LNCaP clone FGC (cell line): ENCODE data around the gene MYOM3.

ENCODE experiments used
- DNase-seq: peaks from one replicate; pipeline ENCODE4 v3.0.0-alpha.2; 2011; ENCODE audit warnings: low read depth
- H3K4me3 ChIP-seq: 2 replicates; pipeline ENCODE4 v1.5.1; 2011; ENCODE audit warnings: mild to moderate bottlenecking, low read depth, low read length, control low read depth
- CTCF ChIP-seq: IDR thresholded peaks from 2 replicates; pipeline ENCODE4 v1.5.1; 2012; ENCODE audit warnings: mild to moderate bottlenecking; ENCODE audit not compliant: control insufficient read depth, insufficient read depth; ENCODE audit errors: extremely low read depth

MYOM3 gene

DNA sequence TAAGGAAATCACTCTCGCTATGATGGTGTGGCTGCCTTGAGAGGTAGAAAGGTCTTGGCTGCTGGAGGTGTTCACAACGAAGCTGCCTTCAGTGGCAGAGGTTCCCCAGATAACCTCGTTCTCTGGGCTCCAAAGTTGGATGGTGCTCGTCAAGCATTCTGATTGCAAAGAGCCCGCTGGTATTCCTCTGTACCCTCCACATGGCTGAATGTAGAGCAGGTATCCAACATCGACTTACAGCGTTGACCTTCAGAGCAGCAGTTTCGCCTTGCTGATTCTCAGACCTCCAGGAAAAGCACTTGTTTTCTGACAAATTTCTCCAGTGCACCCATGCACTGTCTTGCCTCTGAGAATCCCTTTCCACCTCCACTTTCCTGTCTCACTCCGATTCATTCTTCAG, 35.3 kb upstream of the MYOM3 start:
- TF ChIP-seq CTCF, result no peak
- DNase-seq, result no peak
- no peak overlapping the region for H3K4me3 ChIP-seq

DNA sequence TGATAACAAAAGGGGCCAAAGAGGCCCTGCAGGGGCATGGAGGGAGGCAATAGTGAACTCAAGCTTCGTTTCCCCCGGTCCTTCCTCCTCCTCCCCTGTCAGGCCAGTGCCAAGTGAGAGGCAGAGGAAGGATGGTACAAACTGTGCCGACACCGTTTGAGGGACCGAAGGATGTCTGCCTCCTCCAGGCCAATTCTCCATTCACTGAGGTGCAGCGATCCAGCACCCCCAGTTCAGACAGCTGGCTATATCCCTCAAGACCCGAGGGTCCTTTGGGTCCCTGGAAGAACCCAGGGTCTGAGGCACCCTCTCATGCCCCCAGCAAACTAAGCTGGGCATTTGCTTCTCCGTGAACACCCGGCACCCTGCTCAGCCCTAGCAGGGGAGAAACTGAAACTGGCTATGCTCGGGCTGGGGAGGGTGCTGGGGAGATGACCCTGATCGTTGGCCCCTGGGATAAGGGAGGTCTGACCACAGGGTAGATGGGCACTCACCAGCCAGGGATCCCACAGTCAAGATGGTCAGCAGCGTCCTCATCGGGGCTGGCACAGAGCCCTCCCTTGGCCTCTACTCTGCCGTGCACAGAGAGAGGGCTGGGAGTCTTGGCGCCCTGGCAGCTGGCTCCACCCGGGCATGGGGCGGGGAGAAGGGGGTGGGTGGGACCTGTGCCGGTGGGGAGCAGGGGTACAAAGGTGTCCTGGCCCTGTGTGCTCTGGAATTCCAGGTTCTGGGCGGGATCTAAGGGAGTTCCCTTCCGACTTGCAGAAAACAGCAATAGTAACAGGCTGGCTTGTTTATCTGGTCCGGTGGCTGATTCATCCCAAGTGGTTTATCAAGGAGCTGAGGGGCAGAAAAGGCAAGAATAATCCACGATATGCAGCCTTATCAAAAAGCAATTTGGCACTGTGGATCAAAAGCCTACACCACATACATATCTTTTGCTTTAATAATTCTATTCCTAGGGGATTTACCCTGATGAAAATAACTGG, 30.9 kb upstream of the MYOM3 start, which contains the start of gene IL22RA1:
Gene IL22RA1, minus strand, starts transcription at position 595 of the 989 bp plus-strand sequence. Its CDS starts 58 bp downstream, at position 537.
- TF ChIP-seq CTCF, result no peak
- no peak within 1 kb of the TSS for H3K4me3 ChIP-seq
- DNase-seq, result no peak

- H3K4me3 ChIP-seq, result no peak overlapping the region
- DNase-seq, result no peak
- TF ChIP-seq CTCF, result no peak
Measured at GRCh38 chr1:24141311-24141997, 29.5 kb upstream of the MYOM3 start.

DNA sequence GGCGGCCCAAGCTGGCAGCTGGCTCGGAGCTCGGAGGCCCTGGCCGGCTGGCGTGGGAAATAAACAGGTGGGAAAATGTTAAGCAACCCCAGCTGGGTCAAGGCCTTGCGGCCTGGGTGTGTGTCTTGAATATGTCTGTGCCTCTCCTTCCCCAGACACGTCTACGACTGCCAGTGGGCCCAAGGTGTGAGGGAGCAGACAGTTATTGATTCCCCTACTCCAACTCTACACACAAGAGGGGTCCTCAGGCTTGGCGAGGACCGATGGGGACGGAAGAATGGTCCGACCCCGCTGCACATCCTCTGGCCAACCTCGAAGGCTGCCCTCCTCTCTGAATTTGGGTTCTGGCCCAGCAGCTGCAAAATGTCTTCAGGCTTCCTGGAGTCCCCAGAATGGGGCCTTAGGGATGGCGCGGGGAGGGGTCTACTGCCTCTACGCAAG, 28.8 kb upstream of the MYOM3 start:
- DNase-seq, result no peak
- no peak for TF ChIP-seq CTCF
- H3K4me3 ChIP-seq, result no peak overlapping the region

DNA sequence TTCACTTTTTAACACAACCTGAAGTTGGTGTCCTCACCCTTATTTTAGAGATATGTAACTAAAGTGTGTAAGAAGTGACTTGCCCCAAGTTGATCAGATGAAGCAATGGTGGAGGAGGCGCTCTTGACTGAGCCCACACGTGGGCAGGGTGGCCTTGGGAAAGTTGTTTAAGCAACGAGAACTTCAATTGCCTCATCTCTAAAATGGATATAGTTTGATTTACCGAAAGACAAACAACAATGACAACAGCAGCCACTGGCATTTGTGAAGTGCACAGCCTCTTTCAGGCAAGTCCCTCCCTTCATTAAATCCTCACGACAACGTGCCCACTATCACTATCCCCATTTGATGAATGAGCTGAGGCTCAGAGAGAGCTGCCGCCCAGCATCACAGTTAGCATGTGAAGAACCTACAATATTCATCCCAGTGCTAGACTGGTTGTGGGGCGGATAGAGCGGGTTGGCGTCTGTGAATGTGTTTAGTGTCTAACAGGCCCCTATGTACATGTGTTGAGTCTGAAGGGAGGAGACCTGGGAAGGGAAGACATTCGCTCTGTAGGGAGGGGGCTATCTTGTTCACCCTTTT, 28.0 kb upstream of the MYOM3 start:
- no peak overlapping the region for H3K4me3 ChIP-seq
- DNase-seq, result no peak
- no peak for TF ChIP-seq CTCF

- no peak for TF ChIP-seq CTCF
- no peak overlapping the region for H3K4me3 ChIP-seq
- no peak for DNase-seq
Measured at GRCh38 chr1:24139222-24139489, 27.2 kb upstream of the MYOM3 start.
